AG04449 (cell line): ENCODE measurements around the gene CADPS.

Experiments used
- CTCF ChIA-PET: fragments of 350-600 bp; formaldehyde crosslinking; extraction: SDS; loops from one replicate; lab custom pipeline; 2021; ENCODE audit warnings: antibody characterized with exemption; lab: Yijun Ruan, JAX
- POLR2A ChIA-PET: fragments of 400-600, 350-600 bp; formaldehyde crosslinking; extraction: SDS; loops from one replicate; lab custom pipeline; 2020; ENCODE audit warnings: antibody characterized with exemption, inconsistent platforms; lab: Yijun Ruan, JAX
- DNase-seq: peaks from one replicate; pipeline ENCODE4 v3.0.0-alpha.2; 2010; ENCODE audit warnings: low read depth, low spot score
- H3K4me3 ChIP-seq: 2 replicates; pipeline ENCODE4 v1.5.1; 2011; ENCODE audit warnings: low read depth, mild to moderate bottlenecking, control low read depth, low read length
- TF ChIP-seq, protein P1 (sequence below): IDR thresholded peaks from one replicate; pipeline ENCODE4 v1.5.1; 2011; ENCODE audit warnings: mild to moderate bottlenecking, moderate library complexity, low read length, control low read depth, inconsistent platforms; ENCODE audit not compliant: insufficient read depth; ENCODE audit errors: missing control alignments

The CADPS gene

GRCh38 chr3:62874711-62875557, at the start of gene CADPS:
TSS of gene CADPS (minus strand) at chr3:62875416. CDS start at chr3:62875029, 387 bp downstream.
- H3K4me3 ChIP-seq: peak within 1 kb of the TSS; percentile 32
- no peak for DNase-seq
- CTCF ChIA-PET: interaction anchor here (0.9 kb wide), 1 partner anchor 320 kb away, joined by 3 read pairs; no protein-coding TSS in a partner anchor
- POLR2A ChIA-PET: no interaction called here
- TF ChIP-seq, protein P1, sequence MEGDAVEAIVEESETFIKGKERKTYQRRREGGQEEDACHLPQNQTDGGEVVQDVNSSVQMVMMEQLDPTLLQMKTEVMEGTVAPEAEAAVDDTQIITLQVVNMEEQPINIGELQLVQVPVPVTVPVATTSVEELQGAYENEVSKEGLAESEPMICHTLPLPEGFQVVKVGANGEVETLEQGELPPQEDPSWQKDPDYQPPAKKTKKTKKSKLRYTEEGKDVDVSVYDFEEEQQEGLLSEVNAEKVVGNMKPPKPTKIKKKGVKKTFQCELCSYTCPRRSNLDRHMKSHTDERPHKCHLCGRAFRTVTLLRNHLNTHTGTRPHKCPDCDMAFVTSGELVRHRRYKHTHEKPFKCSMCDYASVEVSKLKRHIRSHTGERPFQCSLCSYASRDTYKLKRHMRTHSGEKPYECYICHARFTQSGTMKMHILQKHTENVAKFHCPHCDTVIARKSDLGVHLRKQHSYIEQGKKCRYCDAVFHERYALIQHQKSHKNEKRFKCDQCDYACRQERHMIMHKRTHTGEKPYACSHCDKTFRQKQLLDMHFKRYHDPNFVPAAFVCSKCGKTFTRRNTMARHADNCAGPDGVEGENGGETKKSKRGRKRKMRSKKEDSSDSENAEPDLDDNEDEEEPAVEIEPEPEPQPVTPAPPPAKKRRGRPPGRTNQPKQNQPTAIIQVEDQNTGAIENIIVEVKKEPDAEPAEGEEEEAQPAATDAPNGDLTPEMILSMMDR: no peak

- POLR2A ChIA-PET: no interaction called here
These were observed 47.9 kb upstream of the CADPS start for GRCh38 chr3:62923066-62923465.

GRCh38 chr3:62922326-62922725, 47.1 kb upstream of the CADPS start:
- ChIA-PET CTCF (no interaction called here), POLR2A (no interaction called here)
- TF ChIP-seq, protein P1: no peak
- no peak for DNase-seq
- no peak overlapping the region for H3K4me3 ChIP-seq

More at GRCh38 chr3:62923066-62923465, 47.9 kb upstream of the CADPS start:
- no peak overlapping the region for H3K4me3 ChIP-seq
- CTCF ChIA-PET: no interaction called here
- TF ChIP-seq, protein P1: no peak
- no peak for DNase-seq

- CTCF ChIA-PET: no interaction called here
- POLR2A ChIA-PET: no interaction called here
- TF ChIP-seq, protein P1: no peak
- no peak overlapping the region for H3K4me3 ChIP-seq
- DNase-seq: no peak
These were observed 45.2 kb upstream of the CADPS start for GRCh38 chr3:62920466-62920784.

- TF ChIP-seq, protein P1: no peak
- H3K4me3 ChIP-seq: no peak overlapping the region
- no peak for DNase-seq
- POLR2A ChIA-PET: no interaction called here
- CTCF ChIA-PET: no interaction called here
These were observed 44.7 kb upstream of the CADPS start for GRCh38 chr3:62919784-62920465.

- no peak overlapping the region for H3K4me3 ChIP-seq
- TF ChIP-seq, protein P1: no peak
- POLR2A ChIA-PET: no interaction called here
- no peak for DNase-seq
- CTCF ChIA-PET: no interaction called here
These were observed 43.6 kb upstream of the CADPS start for GRCh38 chr3:62918777-62919176.
